Activated CD4-positive, alpha-beta T cell treated with anti-CD3 and anti-CD28 coated beads, Interleukin-2, amount 50 U/mL, for 1 hour (primary cell): ENCODE data around the gene YTHDC1.
"Not testable (repeated sequence)": the region's sequence is repeated elsewhere in the genome, so short reads cannot be mapped to it uniquely, and the experiment has no call there.

ENCODE experiments used
- DNase-seq: peaks from one replicate; pipeline ENCODE4 v3.0.0-alpha.2; 2020

YTHDC1 gene

DNA sequence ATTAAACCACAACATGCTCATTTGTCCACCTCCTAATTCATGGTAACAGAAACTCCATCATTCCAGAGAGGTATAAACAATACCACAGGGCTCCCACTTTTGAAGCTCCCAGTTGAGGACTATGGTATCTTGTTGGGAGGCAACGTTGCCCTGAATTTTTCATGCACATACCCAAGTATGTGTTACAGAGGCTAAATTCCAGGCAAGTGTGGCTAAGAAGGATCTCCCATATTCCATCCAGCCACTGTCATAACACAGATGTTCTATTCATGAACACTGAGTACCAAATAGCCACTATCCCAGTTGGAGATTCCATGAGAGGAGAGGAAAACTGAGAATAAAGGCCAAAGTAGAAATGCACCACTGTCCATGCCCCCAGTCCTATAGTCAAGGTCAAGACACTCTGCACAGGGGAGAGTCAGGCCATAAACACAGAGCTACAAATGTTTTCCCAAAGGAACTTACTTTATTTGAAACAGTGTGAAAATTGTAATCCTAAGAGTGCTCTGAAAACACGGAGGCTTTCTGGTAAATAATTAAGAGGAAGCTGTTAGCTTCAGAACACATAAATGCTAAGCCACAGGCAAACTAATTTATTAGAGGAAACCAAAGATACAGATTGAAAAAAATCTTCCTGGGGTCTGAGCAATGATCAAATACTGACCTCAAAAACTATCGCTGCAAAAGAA is 62.0 kb downstream of the YTHDC1 start:
- DNase-seq: no peak

DNA sequence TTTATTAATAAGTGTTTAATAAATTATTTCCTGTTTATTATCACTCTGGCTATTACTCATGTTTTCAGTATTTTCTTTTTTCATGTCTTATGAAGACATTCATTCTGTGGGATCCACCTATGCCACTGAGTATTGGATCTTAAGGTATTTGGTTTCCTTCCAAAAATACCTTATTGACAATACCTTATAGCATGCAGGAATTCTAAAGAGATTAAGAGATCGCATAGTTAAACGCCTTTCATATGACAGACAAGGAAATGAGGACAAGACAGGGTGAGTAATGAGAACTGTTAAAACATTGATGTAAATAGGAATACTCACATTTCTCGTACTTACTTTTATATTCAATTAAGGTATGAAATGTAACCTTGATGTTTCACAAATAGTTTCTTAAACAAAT is 66.2 kb downstream of the YTHDC1 start:
- DNase-seq: no peak

DNA sequence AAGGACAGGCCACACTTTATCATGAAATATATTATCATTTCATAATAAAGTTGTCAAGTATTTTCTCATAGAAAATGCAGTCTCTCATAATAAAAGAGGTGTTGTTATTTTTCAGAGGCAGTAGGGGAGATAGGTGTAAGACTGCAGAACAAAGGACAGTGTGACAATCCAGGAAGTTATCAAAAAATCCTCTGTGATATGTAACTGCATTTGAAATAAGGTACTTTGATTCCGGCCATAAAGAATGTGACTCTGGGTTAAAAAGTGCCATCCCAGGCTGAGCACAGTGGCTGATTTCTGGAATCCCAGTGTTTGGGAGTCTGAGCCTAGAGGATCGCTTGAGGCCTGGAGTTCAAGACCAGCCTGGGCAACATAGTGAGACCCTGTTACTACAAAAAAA is 66.8 kb downstream of the YTHDC1 start:
- DNase-seq: no peak

DNA sequence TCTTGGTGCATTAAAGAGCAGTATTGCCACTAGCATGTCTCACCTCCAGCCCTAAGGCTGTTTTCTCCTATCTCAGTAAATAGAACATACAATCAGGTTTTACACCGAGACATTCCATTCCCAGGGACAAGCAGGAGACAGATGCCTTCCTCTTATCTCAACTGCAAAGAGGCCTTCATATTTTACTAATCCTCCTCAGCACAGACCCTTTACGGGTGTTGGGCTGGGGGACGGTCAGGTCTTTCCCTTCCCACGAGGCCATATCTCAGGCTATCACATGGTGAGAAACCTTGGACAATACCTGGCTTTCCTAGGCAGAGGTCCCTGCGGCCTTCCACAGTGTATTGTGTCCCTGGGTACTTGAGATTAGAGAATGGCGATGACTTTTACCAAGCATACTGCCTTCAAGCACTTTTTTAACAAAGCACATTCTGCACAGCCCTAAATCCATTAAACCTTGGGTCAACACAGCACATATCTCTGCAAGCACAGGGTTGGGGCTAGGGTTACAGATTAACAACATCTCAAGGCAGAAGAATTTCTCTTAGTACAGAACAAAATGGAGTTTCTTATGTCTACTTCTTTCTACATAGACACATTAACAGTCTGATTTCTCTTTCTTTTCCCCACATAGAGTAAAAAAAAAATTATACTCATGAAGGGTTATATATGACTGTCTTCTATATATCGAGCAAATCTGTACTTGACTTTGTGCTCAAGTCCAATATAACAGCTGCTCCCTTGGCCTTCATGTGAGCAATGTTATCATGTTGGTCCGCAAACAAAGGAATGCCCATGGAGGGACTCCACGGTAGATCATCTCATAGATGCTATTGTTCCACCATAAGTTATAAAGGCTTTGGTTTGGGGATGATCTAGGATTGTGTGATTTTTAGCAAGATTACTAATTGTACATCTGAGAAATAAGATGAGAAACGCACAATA is 67.8 kb downstream of the YTHDC1 start:
- DNase-seq: not testable (repeated sequence)

DNA sequence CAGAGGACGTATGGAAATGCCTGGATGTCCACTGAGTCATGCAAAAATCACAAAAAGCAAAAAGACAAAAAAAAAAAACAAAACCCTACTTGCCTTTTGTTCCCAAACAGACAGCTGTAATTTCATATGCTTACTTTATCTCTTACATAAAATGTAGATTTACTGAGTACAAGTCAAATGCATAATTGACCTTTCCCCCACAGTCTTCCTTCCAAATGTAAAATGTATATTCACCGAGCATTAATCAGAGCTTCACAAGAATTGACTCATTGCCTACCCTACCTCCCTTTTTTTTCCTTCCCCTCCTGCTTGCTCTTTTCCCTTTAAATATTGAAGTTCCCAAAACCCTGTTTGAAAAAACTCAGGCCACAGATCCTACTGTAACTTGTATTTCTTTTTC is 71.9 kb downstream of the YTHDC1 start:
- no peak for DNase-seq

- no peak for DNase-seq
These were observed 72.3 kb downstream of the YTHDC1 start for GRCh38 chr4:68277627-68278026.

GRCh38 chr4:68272860-68273259 is 77.0 kb downstream of the YTHDC1 start:
- no peak for DNase-seq

DNA sequence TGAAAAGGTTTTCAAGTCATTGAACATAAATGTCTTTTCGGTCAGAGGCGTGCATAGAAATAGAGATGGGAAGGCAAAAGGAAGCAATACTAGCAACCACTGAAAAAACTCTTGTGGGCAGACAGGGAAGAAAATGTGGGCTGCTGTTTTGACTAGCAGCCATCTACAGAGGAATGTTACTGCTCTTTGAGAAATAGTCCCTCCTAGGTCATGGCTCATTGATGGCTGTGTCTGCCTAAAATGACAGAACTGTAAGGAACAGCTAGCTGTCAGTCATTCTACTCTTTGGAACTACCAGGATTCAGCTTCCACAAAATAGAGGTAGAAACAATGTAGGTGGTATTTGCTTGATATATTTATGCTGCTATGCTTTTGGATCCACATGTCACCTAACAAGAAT is 77.5 kb downstream of the YTHDC1 start:
- DNase-seq: no peak

DNA sequence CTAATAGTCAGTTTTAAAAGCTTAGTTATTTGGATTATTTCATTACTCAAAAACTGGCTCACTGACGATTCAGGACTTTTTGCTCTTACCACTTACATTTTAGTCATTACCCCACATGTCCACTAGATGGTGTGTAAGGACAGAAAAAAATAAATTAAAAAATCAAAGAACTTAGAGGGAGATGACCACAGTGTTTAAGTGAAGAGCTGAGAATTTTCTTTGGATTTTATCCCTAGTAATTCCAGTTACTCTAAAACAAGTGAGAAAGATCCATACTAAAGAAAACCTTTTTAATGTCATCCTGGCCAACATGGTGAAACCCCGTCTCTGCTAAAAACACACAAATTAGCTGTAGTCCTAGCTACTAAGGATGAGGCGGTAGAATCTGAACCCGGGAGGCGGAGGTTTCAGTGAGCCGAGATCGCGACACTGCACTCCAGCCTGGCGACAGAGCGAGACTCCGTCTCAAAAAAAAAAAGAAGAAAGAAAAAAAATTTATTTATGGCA is 78.0 kb downstream of the YTHDC1 start:
- DNase-seq: no peak

GRCh38 chr4:68267433-68267944 is 82.4 kb downstream of the YTHDC1 start:
- no peak for DNase-seq

- no peak for DNase-seq
These were observed 84.9 kb downstream of the YTHDC1 start for GRCh38 chr4:68264875-68265565.
